OCI-LY7 (cell line): ENCODE results near the gene OR2A5.
"Not testable (repeated sequence)": the region's sequence is repeated elsewhere in the genome, so short reads cannot be mapped to it uniquely, and the experiment has no call there.

Experiments
- EZH2phosphoT487 ChIP-seq: fragments of 200-600 bp; sonication (generic); IDR thresholded peaks from 2 replicates; pipeline ENCODE4 v1.6.1; 2018; ENCODE audit warnings: low read depth, borderline replicate concordance, mild to moderate bottlenecking, mixed run types, antibody characterized with exemption, low read length, moderate library complexity, mixed read lengths
- TF ChIP-seq, protein P1 (sequence below): fragments of 200-600 bp; sonication (generic); conservative IDR thresholded peaks from 2 replicates; pipeline ENCODE4 v1.5.1; 2014; ENCODE audit warnings: mild to moderate bottlenecking, antibody characterized with exemption, low read length, moderate library complexity, mixed read lengths

DNA sequence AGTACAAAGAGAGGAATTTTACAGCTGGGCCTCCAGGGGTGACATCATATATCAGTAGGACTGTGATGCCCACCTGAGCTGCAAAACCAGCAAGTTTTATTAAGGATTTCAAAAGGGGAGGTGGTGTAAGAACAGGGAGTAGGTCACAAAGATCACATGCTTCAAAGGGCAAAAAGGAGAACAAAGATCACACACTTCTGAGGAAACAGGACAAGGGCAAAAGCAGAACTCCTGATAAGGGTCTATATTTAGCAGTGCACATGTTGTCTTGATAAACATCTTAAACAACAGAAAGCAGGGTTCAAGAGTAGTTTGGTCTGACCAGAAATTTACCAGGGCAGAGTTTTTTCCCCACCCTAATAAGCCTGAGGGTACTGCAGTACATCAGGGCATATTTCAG is 38.7 kb upstream of the OR2A5 start:
- TF ChIP-seq, protein P1, sequence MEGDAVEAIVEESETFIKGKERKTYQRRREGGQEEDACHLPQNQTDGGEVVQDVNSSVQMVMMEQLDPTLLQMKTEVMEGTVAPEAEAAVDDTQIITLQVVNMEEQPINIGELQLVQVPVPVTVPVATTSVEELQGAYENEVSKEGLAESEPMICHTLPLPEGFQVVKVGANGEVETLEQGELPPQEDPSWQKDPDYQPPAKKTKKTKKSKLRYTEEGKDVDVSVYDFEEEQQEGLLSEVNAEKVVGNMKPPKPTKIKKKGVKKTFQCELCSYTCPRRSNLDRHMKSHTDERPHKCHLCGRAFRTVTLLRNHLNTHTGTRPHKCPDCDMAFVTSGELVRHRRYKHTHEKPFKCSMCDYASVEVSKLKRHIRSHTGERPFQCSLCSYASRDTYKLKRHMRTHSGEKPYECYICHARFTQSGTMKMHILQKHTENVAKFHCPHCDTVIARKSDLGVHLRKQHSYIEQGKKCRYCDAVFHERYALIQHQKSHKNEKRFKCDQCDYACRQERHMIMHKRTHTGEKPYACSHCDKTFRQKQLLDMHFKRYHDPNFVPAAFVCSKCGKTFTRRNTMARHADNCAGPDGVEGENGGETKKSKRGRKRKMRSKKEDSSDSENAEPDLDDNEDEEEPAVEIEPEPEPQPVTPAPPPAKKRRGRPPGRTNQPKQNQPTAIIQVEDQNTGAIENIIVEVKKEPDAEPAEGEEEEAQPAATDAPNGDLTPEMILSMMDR, result not testable (repeated sequence)
- not testable (repeated sequence) for TF ChIP-seq EZH2phosphoT487
